ENCODE measurements around the gene PPP1R1C. TPM values are rescaled to one million over a fixed set of nuclear protein-coding genes. Genes with fewer than 3 reads are reported as not detected.

Gene PPP1R1C
- total RNA-seq, 1 experiment from 2014 or later, result 4.0 TPM

DNA sequence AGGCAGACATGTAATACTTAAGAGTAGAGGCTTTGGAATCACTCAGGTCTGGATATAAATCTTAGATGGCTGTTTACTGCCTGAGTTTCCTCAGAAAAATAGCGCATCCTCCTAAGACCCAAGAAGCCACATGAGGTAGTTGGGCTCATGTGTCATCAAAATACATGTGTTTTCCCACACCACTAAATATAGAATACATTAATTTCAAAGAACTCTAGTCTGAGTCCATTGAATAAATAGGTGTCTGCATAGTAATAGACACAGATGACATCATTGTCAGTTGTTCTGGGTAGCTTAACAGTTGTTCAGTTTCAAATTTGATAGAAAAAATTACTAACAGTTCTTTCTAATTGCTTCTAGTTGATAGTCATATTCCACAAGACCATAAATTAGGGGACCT, 9.6 kb downstream of the PPP1R1C start:
- H4K20me1 ChIP-seq (ENCODE audit: control insufficient read depth, insufficient read depth, insufficient read length), result no peaks in the 10 kb centered on the region
- H3K18ac ChIP-seq (ENCODE audit: insufficient read length, low read depth, low read length), result no peak overlapping the region
- no peak overlapping the region for H4K91ac ChIP-seq (ENCODE audit: insufficient read length, low read depth, low read length)
- no peak overlapping the region for H2BK5ac ChIP-seq (ENCODE audit: insufficient read length, low read length)
- no peaks in the 10 kb centered on the region for H3K36me3 Mint-ChIP-seq (ENCODE audit: insufficient read depth in 1 of 3, low read depth in 3 of 3)
- no peak overlapping the region for H2AK5ac ChIP-seq (ENCODE audit: insufficient read length, low read length)
- H3K9me3 Mint-ChIP-seq, result no peaks in the 10 kb centered on the region
- no peaks in the 10 kb centered on the region for H3K4me1 Mint-ChIP-seq
- no peak overlapping the region for H3T11ph ChIP-seq (ENCODE audit: low read length)
- H3K23me2 ChIP-seq (ENCODE audit: insufficient read length, low read depth, low read length, poor library complexity, severe bottlenecking), result no peaks in the 10 kb centered on the region
- H2BK120ac ChIP-seq (ENCODE audit: low read depth, low read length, poor library complexity, severe bottlenecking), result no peak overlapping the region
- no peak overlapping the region for H3K56ac ChIP-seq (ENCODE audit: insufficient read length, low read depth, low read length)
- no peak overlapping the region for H2BK12ac ChIP-seq (ENCODE audit: insufficient read length, low read depth, low read length)
- no peaks in the 10 kb centered on the region for H3K27me3 Mint-ChIP-seq (ENCODE audit: low read depth)
- no peak overlapping the region for H3K14ac ChIP-seq (ENCODE audit: insufficient read depth, low read length)
- no peak overlapping the region for H2AFZ ChIP-seq (ENCODE audit: low read length)
- H3K4me1 ChIP-seq (ENCODE audit: insufficient read depth, low read length), result no peaks in the 10 kb centered on the region
- no peak overlapping the region for H3K9ac ChIP-seq (ENCODE audit: extremely low read depth, insufficient read length, low read length)
- no peaks in the 10 kb centered on the region for H3K79me2 ChIP-seq (ENCODE audit: insufficient read depth, low read length)
- H3K9me3 ChIP-seq (ENCODE audit: control insufficient read depth, low read depth, low read length), result no peaks in the 10 kb centered on the region
- no peaks in the 10 kb centered on the region for H3K79me1 ChIP-seq (ENCODE audit: insufficient read depth, low read depth, low read length, poor library complexity, severe bottlenecking)
- no peak overlapping the region for H3K4me2 ChIP-seq (ENCODE audit: insufficient read depth, insufficient read length, low read length)
- H3K23ac ChIP-seq (ENCODE audit: insufficient read length, low read depth, low read length), result no peak overlapping the region
- H3K4ac ChIP-seq (ENCODE audit: low read depth, low read length), result no peak overlapping the region
- H4K5ac ChIP-seq (ENCODE audit: insufficient read length, low read depth, low read length), result no peak overlapping the region
- H2BK20ac ChIP-seq (ENCODE audit: low read depth, low read length, poor library complexity, severe bottlenecking), result no peak overlapping the region
- H4K8ac ChIP-seq (replicated peaks; ENCODE audit: insufficient read length, low read depth, low read length), result no peak overlapping the region
- H3K4me3 Mint-ChIP-seq, result no peak overlapping the region
- no peak overlapping the region for H3K27ac Mint-ChIP-seq
- no peak overlapping the region for H2BK15ac ChIP-seq (ENCODE audit: low read depth, low read length)
- H3K27ac ChIP-seq (ENCODE audit: insufficient read length, low read depth, low read length), result no peak overlapping the region
- TF ChIP-seq, protein P1, sequence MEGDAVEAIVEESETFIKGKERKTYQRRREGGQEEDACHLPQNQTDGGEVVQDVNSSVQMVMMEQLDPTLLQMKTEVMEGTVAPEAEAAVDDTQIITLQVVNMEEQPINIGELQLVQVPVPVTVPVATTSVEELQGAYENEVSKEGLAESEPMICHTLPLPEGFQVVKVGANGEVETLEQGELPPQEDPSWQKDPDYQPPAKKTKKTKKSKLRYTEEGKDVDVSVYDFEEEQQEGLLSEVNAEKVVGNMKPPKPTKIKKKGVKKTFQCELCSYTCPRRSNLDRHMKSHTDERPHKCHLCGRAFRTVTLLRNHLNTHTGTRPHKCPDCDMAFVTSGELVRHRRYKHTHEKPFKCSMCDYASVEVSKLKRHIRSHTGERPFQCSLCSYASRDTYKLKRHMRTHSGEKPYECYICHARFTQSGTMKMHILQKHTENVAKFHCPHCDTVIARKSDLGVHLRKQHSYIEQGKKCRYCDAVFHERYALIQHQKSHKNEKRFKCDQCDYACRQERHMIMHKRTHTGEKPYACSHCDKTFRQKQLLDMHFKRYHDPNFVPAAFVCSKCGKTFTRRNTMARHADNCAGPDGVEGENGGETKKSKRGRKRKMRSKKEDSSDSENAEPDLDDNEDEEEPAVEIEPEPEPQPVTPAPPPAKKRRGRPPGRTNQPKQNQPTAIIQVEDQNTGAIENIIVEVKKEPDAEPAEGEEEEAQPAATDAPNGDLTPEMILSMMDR (conservative IDR thresholded peaks at IDR 0.05), result no peak
- no peak for DNase-seq
- WGBS (ENCODE audit: extremely low coverage, insufficient read length, low lambda C conversion rate), result no CpG with 5 or more reads among the region's 1 CpG
- no peaks in the 10 kb centered on the region for H3K27me3 ChIP-seq (ENCODE audit: insufficient read depth, low read length)
